ENCODE measurements around the gene CRX. TPM values are rescaled to one million over a fixed set of nuclear protein-coding genes. Genes with fewer than 3 reads are reported as not detected.

The CRX gene
- total RNA-seq, 2 donors from 2014 or later: not detected

- Histone ChIP-seq H3K27ac (no peak overlapping the region), H3K9me3 (peaks cover 0 to 9% of the 10 kb centered on the region in 2 donors), H3K36me3 (no peaks in the 10 kb centered on the region), H3K4me1 (no peaks in the 10 kb centered on the region), H3K4me3 (no peak overlapping the region), H3K27me3 (no peaks in the 10 kb centered on the region)
- no peak for DNase-seq (ENCODE audit: low spot score)
- TF ChIP-seq, protein P1, sequence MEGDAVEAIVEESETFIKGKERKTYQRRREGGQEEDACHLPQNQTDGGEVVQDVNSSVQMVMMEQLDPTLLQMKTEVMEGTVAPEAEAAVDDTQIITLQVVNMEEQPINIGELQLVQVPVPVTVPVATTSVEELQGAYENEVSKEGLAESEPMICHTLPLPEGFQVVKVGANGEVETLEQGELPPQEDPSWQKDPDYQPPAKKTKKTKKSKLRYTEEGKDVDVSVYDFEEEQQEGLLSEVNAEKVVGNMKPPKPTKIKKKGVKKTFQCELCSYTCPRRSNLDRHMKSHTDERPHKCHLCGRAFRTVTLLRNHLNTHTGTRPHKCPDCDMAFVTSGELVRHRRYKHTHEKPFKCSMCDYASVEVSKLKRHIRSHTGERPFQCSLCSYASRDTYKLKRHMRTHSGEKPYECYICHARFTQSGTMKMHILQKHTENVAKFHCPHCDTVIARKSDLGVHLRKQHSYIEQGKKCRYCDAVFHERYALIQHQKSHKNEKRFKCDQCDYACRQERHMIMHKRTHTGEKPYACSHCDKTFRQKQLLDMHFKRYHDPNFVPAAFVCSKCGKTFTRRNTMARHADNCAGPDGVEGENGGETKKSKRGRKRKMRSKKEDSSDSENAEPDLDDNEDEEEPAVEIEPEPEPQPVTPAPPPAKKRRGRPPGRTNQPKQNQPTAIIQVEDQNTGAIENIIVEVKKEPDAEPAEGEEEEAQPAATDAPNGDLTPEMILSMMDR (IDR thresholded peaks at IDR 0.05): no peak
These were observed 2.7 kb downstream of the CRX start for GRCh38 chr19:47824396-47824795.

DNA sequence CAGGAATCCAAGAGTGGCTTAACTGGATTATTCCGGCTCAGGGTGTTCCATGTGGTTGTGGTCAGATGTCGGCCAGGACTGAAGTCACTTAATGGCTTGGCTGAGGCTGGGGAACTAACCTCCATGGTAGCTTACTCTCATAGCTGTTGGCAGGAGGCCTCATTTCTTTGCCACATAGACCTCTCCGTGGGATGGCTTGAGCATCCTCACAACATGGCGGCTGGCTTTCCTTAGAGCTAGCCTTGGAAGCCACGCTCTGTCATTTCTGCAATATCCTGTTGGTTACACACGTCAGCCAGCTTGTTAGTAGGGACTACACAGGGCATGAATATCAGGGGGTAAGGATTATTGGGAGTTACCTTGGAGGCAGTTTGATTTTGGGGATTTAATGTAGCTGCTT, 5.1 kb downstream of the CRX start:
- TF ChIP-seq, protein P1 (IDR thresholded peaks at IDR 0.05): no peak
- Histone ChIP-seq H3K27ac (no peak overlapping the region), H3K27me3 (no peaks in the 10 kb centered on the region), H3K36me3 (no peaks in the 10 kb centered on the region), H3K4me1 (no peaks in the 10 kb centered on the region), H3K9me3 (peaks cover 0 to 9% of the 10 kb centered on the region in 2 donors), H3K4me3 (no peak overlapping the region)
- DNase-seq (ENCODE audit: low spot score): no peak

DNA sequence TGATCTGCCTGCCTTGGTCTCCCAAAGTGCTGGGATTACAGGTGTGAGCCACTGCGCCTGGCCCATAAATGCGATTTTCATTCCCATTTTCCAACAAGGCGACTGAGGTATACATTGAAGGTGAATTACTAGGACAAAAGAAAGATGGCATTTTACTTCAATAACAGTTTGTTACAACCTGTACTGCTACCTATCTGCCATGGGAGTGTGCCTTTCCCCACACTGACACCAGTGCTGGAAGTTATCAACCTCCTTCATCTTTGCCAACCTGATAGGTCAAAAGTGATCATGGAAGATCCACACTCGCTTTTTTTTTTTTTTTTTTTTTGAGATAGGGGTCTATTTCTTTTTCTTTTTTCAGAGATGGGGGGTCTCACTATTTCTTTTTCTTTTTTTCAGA, 11.0 kb downstream of the CRX start:
- Histone ChIP-seq H3K27me3 (no peaks in the 10 kb centered on the region), H3K4me3 (no peak overlapping the region), H3K36me3 (no peaks in the 10 kb centered on the region), H3K4me1 (no peaks in the 10 kb centered on the region), H3K9me3 (no peaks in the 10 kb centered on the region), H3K27ac (no peak overlapping the region)
- no peak for DNase-seq (ENCODE audit: low spot score)
- TF ChIP-seq, protein P1 (IDR thresholded peaks at IDR 0.05): no peak

DNA sequence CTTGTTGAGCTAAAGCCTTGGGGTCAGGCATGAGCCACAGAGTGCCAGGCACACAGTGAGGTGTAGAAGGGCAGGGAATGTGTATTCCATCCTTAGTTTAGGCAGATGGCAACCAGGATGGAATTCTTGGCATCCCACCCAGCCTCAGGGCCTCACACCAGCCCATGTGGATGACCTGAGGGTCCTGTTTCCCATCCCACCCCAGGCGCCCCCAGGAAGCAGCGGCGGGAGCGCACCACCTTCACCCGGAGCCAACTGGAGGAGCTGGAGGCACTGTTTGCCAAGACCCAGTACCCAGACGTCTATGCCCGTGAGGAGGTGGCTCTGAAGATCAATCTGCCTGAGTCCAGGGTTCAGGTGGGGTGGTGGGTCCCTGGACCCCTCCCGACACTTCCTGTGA, 14.3 kb downstream of the CRX start:
- Histone ChIP-seq H3K9me3 (no peaks in the 10 kb centered on the region), H3K4me3 (no peak overlapping the region), H3K27ac (no peak overlapping the region), H3K4me1 (no peaks in the 10 kb centered on the region), H3K27me3 (no peaks in the 10 kb centered on the region), H3K36me3 (no peaks in the 10 kb centered on the region)
- TF ChIP-seq, protein P1 (IDR thresholded peaks at IDR 0.05): no peak
- no peak for DNase-seq (ENCODE audit: low spot score)

GRCh38 chr19:47839411-47839810, 17.7 kb downstream of the CRX start:
- TF ChIP-seq, protein P1 (IDR thresholded peaks at IDR 0.05): no peak
- Histone ChIP-seq H3K4me3 (no peak overlapping the region), H3K27me3 (no peaks in the 10 kb centered on the region)

DNA sequence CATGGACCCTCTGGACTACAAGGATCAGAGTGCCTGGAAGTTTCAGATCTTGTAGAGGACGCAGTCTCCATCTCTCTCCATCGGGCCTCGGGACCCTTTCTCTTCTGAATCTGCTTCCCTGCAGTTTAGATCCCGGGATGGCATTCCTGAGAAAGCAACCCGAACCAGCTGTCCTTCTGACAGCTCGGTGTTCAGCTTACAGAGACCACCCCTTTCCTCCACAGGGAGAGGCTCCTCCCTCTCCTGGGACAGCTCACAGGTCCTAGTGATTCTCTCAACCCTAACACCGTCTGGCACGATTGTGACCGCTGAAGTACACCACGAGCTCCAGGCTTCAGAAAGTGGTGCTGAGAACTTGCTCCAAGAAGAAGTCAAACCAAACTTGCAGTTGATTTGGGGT, 18.2 kb downstream of the CRX start:
- H3K27me3 ChIP-seq: no peaks in the 10 kb centered on the region
- no peak for DNase-seq (ENCODE audit: low spot score)
- no peak overlapping the region for H3K27ac ChIP-seq
- no peaks in the 10 kb centered on the region for H3K36me3 ChIP-seq
- no peak overlapping the region for H3K4me3 ChIP-seq
- no peaks in the 10 kb centered on the region for H3K9me3 ChIP-seq
- no peaks in the 10 kb centered on the region for H3K4me1 ChIP-seq
- TF ChIP-seq, protein P1 (IDR thresholded peaks at IDR 0.05): no peak

More at GRCh38 chr19:47839411-47839810, 17.7 kb downstream of the CRX start:
- DNase-seq (ENCODE audit: low spot score): no peak
- no peaks in the 10 kb centered on the region for H3K4me1 ChIP-seq
- H3K9me3 ChIP-seq: no peaks in the 10 kb centered on the region
- H3K27ac ChIP-seq: no peak overlapping the region
- no peaks in the 10 kb centered on the region for H3K36me3 ChIP-seq

Measured in right atrium auricular region (tissue), 2 donors.